Measurements from ENCODE around the gene HSPA1A.
"Not testable (repeated sequence)": the region's sequence is repeated elsewhere in the genome, so short reads cannot be mapped to it uniquely, and the experiment has no call there.

Gene HSPA1A

DNA sequence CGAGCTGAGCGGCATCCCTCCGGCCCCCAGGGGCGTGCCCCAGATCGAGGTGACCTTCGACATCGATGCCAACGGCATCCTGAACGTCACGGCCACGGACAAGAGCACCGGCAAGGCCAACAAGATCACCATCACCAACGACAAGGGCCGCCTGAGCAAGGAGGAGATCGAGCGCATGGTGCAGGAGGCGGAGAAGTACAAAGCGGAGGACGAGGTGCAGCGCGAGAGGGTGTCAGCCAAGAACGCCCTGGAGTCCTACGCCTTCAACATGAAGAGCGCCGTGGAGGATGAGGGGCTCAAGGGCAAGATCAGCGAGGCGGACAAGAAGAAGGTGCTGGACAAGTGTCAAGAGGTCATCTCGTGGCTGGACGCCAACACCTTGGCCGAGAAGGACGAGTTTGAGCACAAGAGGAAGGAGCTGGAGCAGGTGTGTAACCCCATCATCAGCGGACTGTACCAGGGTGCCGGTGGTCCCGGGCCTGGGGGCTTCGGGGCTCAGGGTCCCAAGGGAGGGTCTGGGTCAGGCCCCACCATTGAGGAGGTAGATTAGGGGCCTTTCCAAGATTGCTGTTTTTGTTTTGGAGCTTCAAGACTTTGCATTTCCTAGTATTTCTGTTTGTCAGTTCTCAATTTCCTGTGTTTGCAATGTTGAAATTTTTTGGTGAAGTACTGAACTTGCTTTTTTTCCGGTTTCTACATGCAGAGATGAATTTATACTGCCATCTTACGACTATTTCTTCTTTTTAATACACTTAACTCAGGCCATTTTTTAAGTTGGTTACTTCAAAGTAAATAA lies 2.0 kb downstream of the HSPA1A start:
- not testable (repeated sequence) for H3K27me3 ChIP-seq (replicated peaks; ENCODE audit: control insufficient read depth, insufficient read depth, low read length); H3K9me3 ChIP-seq (ENCODE audit: control insufficient read depth, low read length); H3K36me3 ChIP-seq (ENCODE audit: control insufficient read depth, insufficient read depth, low read length, severe bottlenecking); DNase-seq (ENCODE audit: low read depth)
- Histone ChIP-seq H3K9ac (ENCODE audit: low read length) (peak overlapping the region; percentile 67), H3K4me3 (ENCODE audit: low read length) (peak overlapping the region; percentile 82), H3K4me1 (ENCODE audit: control insufficient read depth, insufficient read depth, low read length) (peaks cover 43% of the 10 kb centered on the region)

DNA sequence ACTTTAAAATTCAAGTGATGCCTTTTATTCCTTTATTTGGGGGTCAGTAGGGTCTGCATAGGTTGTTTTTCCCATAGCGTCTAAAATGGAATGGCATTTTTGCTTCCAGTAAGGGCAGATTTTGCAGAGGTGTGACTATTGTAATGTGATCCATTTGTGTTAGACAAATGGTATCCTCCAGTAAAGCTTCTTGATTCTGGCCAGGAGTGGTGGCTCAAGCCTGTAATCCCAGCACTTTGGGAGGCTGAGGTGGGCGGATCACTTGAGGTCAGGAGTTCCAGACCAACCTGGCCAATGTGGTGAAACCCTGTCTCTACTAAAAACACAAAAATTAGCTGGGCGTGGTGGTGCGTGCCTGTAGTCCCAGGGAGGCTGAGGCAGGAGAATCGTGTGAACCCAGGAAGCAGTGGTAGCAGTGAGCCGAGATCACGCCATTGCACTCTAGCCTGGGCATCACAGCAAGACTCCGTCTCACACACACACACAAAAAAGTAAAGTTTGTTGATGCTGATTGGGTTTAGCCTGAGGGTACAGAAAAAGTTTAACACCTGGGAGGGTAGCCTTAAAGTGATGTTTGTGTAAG lies 2.7 kb downstream of the HSPA1A start:
- H3K9me3 ChIP-seq (ENCODE audit: control insufficient read depth, low read length); DNase-seq (ENCODE audit: low read depth); H3K36me3 ChIP-seq (ENCODE audit: control insufficient read depth, insufficient read depth, low read length, severe bottlenecking); H3K27me3 ChIP-seq (replicated peaks; ENCODE audit: control insufficient read depth, insufficient read depth, low read length): not testable (repeated sequence)
- Histone ChIP-seq H3K4me3 (ENCODE audit: low read length) (peak overlapping the region; percentile 82), H3K9ac (ENCODE audit: low read length) (peak overlapping the region; percentile 67), H3K4me1 (ENCODE audit: control insufficient read depth, insufficient read depth, low read length) (peaks cover 50% of the 10 kb centered on the region)

DNA sequence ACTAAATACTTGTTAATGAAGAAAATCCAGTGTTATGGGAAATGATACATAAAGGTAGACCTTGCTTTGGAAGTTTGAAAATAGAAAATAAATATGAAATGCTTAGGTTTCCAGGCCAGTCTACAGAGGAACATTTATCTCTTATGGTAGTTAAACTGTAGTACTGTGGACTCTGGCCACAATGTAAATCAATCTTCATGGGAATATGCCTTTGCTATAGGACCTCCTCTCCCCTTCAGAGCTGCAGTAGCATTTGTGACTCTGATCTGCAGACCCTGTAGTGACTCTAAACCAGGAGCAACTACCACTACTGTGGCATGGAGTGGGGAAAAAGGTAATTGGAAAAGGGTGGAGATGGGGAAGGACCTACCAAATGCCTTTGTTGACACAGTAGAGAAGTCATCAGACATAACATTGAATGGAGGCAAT lies 4.5 kb downstream of the HSPA1A start:
- peaks cover 44% of the 10 kb centered on the region for H3K4me1 ChIP-seq (ENCODE audit: control insufficient read depth, insufficient read depth, low read length)
- no peaks in the 10 kb centered on the region for H3K36me3 ChIP-seq (ENCODE audit: control insufficient read depth, insufficient read depth, low read length, severe bottlenecking)
- no peak for DNase-seq (ENCODE audit: low read depth)
- no peaks in the 10 kb centered on the region for H3K9me3 ChIP-seq (ENCODE audit: control insufficient read depth, low read length)
- H3K9ac ChIP-seq (ENCODE audit: low read length) = no peak overlapping the region
- no peak overlapping the region for H3K4me3 ChIP-seq (ENCODE audit: low read length)
- H3K27me3 ChIP-seq (replicated peaks; ENCODE audit: control insufficient read depth, insufficient read depth, low read length) = no peaks in the 10 kb centered on the region

DNA sequence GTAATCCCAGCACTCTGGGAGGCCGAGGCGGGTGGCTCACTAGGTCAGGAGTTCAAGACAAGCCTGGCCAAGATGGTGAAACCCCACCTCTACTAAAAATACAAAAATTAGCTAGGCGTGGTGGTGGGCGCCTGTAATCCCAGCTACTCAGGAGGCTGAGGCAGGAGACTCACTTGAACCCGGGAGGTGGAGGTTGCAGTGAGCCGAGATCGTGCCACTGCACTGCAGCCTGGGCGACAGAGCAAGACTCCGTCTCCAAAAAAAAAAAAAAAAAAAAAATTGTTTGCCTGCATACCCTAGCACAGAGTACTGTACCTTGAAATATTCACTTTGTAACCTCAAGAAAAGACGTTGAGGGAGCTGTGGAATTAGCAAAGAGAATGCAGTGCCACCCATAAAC lies 5.1 kb downstream of the HSPA1A start:
- H3K9me3 ChIP-seq (ENCODE audit: control insufficient read depth, low read length); H3K36me3 ChIP-seq (ENCODE audit: control insufficient read depth, insufficient read depth, low read length, severe bottlenecking); H3K9ac ChIP-seq (ENCODE audit: low read length); DNase-seq (ENCODE audit: low read depth); H3K27me3 ChIP-seq (replicated peaks; ENCODE audit: control insufficient read depth, insufficient read depth, low read length); H3K4me3 ChIP-seq (ENCODE audit: low read length): not testable (repeated sequence)
- peaks cover 44% of the 10 kb centered on the region for H3K4me1 ChIP-seq (ENCODE audit: control insufficient read depth, insufficient read depth, low read length)

DNA sequence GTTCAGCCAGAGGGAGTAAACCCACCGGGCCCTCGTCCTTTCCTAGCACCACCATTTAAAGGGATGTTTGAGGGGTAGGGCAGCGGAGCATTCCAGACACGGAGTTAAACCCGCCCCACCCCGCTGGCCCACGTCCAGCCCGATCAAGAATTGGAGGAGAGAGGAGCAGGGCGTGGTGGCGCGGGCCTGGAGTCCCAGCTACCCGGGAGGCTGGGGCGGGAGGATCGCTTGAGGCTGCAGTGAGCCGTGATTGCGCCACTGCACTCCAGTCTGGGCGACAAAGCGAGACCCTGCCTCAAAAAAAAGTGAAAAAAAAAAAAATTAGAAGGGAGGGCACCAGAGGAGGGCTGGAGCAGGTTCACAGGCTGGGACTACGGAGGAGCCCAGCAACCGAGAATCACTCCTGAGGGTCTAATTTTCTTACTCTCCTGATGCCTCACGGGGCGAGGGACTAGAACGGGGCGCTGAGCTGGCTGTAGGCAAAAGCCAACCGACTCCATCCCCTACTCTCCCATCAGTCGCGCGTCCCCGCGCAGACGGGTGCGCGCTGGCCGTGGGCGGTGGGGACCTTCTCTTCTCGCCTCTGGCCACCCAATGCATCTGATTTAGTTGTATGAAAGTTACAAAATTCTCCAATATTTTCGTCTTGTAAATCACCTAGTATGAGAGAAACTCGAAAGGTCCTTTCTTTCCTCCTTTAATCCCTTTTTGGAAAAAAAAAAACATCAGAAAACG lies 6.1 kb downstream of the HSPA1A start:
- DNase-seq (ENCODE audit: low read depth) = peak; percentile 37
- Histone ChIP-seq H3K36me3 (ENCODE audit: control insufficient read depth, insufficient read depth, low read length, severe bottlenecking) (no peaks in the 10 kb centered on the region), H3K4me3 (ENCODE audit: low read length) (peak overlapping the region; percentile 92), H3K9ac (ENCODE audit: low read length) (peak overlapping the region; percentile 99), H3K9me3 (ENCODE audit: control insufficient read depth, low read length) (no peaks in the 10 kb centered on the region), H3K4me1 (ENCODE audit: control insufficient read depth, insufficient read depth, low read length) (peaks cover 47% of the 10 kb centered on the region), H3K27me3 (replicated peaks; ENCODE audit: control insufficient read depth, insufficient read depth, low read length) (no peaks in the 10 kb centered on the region)

DNA sequence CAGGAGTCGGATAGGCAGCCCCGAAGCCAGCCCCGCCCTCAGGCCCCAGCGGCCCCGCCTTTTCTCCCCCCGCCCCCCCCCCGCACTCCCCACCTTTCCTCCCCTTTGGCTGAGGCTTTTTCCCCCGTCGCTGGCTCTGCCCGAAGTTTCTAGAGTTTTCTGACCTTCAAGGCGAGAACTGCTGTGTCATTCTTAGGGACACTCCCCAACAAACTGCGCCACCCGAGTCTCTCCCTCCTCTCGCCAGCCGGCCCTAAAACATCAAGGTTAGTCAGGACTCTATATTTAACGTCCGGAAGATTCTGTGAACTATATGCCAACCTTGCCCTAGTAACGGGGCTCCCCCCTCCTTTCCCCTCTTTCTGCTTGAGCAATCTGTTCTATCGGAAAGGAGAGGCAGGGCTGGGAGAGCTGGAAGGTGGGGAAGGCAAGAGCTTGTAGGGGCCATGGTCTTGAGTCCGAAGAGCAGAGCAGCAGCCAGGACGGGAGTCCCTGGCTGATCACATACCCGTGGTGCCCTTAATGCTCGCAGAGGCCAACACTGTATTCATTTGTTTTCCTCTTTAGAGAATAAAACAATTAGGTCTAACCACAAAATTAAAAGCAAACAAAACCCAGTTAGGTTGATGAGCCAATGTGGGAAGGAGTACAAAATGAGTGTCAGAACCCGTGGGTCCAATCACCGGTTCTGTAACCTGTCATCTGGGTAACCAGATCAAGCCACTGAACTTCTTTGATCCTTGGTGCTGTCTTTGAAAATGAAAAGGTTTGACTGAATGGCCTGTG lies 6.9 kb downstream of the HSPA1A start:
- DNase-seq (ENCODE audit: low read depth) = peak; percentile 90
- H3K4me1 ChIP-seq (ENCODE audit: control insufficient read depth, insufficient read depth, low read length) = peaks cover 49% of the 10 kb centered on the region
- no peaks in the 10 kb centered on the region for H3K9me3 ChIP-seq (ENCODE audit: control insufficient read depth, low read length)
- H3K27me3 ChIP-seq (replicated peaks; ENCODE audit: control insufficient read depth, insufficient read depth, low read length) = no peaks in the 10 kb centered on the region
- H3K9ac ChIP-seq (ENCODE audit: low read length) = peak overlapping the region; percentile 99
- no peaks in the 10 kb centered on the region for H3K36me3 ChIP-seq (ENCODE audit: control insufficient read depth, insufficient read depth, low read length, severe bottlenecking)
- H3K4me3 ChIP-seq (ENCODE audit: low read length) = peak overlapping the region; percentile 92

DNA sequence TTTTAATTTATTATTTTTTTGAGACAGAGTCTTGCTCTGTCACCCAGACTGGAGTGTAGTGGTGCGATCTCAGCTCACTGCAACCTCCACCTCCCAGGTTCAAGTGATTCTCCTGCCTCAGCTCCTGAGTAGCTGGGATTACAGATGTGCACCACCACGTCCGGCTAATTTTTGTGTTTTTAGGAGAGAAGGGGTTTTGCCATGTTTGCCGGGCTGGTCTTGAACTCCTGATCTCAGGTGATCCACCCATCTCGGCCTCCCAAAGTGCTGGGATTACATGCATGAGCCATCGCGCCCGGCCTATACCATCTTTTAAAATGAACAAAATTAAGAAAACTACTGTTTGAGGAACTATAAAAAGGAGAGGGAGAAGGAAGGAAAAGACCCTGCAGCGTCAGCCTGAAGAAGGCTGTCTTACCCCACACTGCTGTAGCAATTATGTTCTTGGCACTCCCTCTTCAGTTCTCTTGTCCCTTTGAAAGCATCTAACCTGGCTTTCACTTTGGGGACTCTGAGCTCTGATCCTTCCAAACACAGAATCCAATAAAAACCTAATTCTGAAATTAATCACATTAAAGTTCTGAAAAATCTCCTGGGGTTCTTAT lies 8.4 kb downstream of the HSPA1A start:
- H3K4me1 ChIP-seq (ENCODE audit: control insufficient read depth, insufficient read depth, low read length) = peaks cover 39% of the 10 kb centered on the region
- DNase-seq (ENCODE audit: low read depth); H3K36me3 ChIP-seq (ENCODE audit: control insufficient read depth, insufficient read depth, low read length, severe bottlenecking); H3K4me3 ChIP-seq (ENCODE audit: low read length); H3K9me3 ChIP-seq (ENCODE audit: control insufficient read depth, low read length); H3K27me3 ChIP-seq (replicated peaks; ENCODE audit: control insufficient read depth, insufficient read depth, low read length): not testable (repeated sequence)
- H3K9ac ChIP-seq (ENCODE audit: low read length) = peak overlapping the region; percentile 99

DNA sequence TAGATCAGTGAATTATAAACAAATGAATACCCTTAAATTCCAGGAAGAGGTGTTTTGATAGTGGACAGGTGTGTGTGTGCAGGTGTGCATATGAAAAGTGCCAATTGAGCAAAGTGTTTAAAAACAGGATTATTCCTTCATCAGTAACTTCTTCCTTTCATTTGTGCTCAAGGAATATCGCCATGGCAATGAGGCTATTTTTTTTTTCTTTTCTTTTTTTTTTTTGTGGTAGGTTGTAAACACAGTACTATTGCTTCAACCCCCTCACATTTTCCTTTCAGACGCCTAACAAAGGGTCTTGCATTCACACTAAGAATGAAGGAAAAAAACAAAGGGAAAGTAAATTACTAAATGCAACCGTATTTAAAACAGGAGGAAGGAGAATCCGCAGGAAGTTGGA lies 10.2 kb downstream of the HSPA1A start:
- H3K27me3 ChIP-seq (replicated peaks; ENCODE audit: control insufficient read depth, insufficient read depth, low read length) = no peaks in the 10 kb centered on the region
- no peaks in the 10 kb centered on the region for H3K9me3 ChIP-seq (ENCODE audit: control insufficient read depth, low read length)
- H3K36me3 ChIP-seq (ENCODE audit: control insufficient read depth, insufficient read depth, low read length, severe bottlenecking) = no peaks in the 10 kb centered on the region
- H3K4me1 ChIP-seq (ENCODE audit: control insufficient read depth, insufficient read depth, low read length) = peaks cover 26% of the 10 kb centered on the region
- H3K4me3 ChIP-seq (ENCODE audit: low read length) = no peak overlapping the region
- H3K9ac ChIP-seq (ENCODE audit: low read length) = no peak overlapping the region
- DNase-seq (ENCODE audit: low read depth) = no peak

DNA sequence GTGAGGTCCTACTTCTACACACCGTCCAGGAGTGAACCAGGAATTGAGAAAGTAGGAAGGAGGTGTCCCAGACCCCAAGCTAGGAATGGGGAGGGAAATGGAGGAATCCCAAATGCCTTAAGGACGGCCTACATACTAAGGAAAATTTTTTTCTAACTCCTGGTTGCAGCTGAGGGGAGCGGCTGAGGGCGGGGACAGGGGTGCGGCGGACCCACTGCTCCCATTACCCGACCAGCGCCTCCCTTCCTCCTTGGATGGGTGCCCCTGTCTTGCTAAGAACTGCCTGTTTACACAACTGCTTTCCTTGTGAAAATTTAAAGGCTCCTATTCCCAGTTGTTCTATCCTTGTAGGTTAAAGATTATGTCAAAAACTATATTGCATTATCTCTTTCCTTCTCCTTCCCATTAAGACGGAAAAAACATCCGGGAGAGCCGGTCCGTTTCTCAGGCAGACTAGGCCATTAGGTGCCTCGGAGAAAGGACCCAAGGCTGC lies 11.5 kb downstream of the HSPA1A start:
- peak; percentile 85 for DNase-seq (ENCODE audit: low read depth)
- peak overlapping the region; percentile 93 for H3K9ac ChIP-seq (ENCODE audit: low read length)
- no peaks in the 10 kb centered on the region for H3K27me3 ChIP-seq (replicated peaks; ENCODE audit: control insufficient read depth, insufficient read depth, low read length)
- no peaks in the 10 kb centered on the region for H3K9me3 ChIP-seq (ENCODE audit: control insufficient read depth, low read length)
- no peaks in the 10 kb centered on the region for H3K36me3 ChIP-seq (ENCODE audit: control insufficient read depth, insufficient read depth, low read length, severe bottlenecking)
- peak overlapping the region; percentile 91 for H3K4me3 ChIP-seq (ENCODE audit: low read length)
- peaks cover 29% of the 10 kb centered on the region for H3K4me1 ChIP-seq (ENCODE audit: control insufficient read depth, insufficient read depth, low read length)

DNA sequence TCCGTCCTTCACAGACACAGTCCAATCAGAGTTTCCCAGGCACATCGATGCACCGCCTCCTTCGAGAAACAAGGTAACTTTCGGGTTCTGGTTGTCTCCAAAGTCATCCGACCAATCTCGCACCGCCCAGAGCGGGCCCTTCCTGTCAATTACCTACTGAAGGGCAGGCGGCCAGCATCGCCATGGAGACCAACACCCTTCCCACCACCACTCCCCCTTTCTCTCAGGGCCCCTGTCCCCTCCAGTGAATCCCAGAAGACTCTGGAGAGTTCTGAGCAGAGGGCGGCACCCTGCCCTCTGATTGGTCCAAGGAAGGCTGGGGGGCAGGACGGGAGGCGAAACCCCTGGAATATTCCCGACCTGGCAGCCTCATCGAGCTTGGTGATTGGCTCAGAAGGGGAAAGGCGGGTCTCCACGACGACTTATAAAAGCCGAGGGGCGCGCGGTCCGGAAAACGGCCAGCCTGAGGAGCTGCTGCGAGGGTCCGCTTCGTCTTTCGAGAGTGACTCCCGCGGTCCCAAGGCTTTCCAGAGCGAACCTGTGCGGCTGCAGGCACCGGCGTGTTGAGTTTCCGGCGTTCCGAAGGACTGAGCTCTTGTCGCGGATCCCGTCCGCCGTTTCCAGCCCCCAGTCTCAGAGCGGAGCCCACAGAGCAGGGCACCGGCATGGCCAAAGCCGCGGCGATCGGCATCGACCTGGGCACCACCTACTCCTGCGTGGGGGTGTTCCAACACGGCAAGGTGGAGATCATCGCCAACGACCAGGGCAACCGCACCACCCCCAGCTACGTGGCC lies 12.1 kb downstream of the HSPA1A start, which contains the start of gene HSPA1B:
Gene HSPA1B, plus strand, starts transcription at position 453 of the 794 bp plus-strand sequence. Its CDS starts 213 bp downstream, at position 666.
- Histone ChIP-seq H3K9ac (ENCODE audit: low read length) (peak within 1 kb of the TSS; percentile 93), H3K4me3 (ENCODE audit: low read length) (peak within 1 kb of the TSS; percentile 91), H3K36me3 (ENCODE audit: control insufficient read depth, insufficient read depth, low read length, severe bottlenecking) (no peaks in the 10 kb centered on the region), H3K27me3 (replicated peaks; ENCODE audit: control insufficient read depth, insufficient read depth, low read length) (no peaks in the 10 kb centered on the region), H3K9me3 (ENCODE audit: control insufficient read depth, low read length) (no peaks in the 10 kb centered on the region), H3K4me1 (ENCODE audit: control insufficient read depth, insufficient read depth, low read length) (peaks cover 25% of the 10 kb centered on the region)
- peak; percentile 99 for DNase-seq (ENCODE audit: low read depth)

Data from adipocyte (in vitro differentiated cells).